Stimulated activated CD4-positive, alpha-beta T cell treated with anti-CD3 and anti-CD28 coated beads, Interleukin-15, amount 100 ng/mL, for 48 hours (primary cell): ENCODE measurements around the gene GOLGA5.
A peak's percentile ranks its signal among the peaks of the same experiment; 100 is the strongest.
"Not testable (repeated sequence)": the region's sequence is repeated elsewhere in the genome, so short reads cannot be mapped to it uniquely, and the experiment has no call there.

Experiments
- DNase-seq, 2 donors: peaks; one replicate each; pipeline ENCODE4 v3.0.0-alpha.2; 2020; ENCODE audit warnings: low read depth in 2 of 2

The GOLGA5 gene, protein sequence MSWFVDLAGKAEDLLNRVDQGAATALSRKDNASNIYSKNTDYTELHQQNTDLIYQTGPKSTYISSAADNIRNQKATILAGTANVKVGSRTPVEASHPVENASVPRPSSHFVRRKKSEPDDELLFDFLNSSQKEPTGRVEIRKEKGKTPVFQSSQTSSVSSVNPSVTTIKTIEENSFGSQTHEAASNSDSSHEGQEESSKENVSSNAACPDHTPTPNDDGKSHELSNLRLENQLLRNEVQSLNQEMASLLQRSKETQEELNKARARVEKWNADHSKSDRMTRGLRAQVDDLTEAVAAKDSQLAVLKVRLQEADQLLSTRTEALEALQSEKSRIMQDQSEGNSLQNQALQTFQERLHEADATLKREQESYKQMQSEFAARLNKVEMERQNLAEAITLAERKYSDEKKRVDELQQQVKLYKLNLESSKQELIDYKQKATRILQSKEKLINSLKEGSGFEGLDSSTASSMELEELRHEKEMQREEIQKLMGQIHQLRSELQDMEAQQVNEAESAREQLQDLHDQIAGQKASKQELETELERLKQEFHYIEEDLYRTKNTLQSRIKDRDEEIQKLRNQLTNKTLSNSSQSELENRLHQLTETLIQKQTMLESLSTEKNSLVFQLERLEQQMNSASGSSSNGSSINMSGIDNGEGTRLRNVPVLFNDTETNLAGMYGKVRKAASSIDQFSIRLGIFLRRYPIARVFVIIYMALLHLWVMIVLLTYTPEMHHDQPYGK

DNA sequence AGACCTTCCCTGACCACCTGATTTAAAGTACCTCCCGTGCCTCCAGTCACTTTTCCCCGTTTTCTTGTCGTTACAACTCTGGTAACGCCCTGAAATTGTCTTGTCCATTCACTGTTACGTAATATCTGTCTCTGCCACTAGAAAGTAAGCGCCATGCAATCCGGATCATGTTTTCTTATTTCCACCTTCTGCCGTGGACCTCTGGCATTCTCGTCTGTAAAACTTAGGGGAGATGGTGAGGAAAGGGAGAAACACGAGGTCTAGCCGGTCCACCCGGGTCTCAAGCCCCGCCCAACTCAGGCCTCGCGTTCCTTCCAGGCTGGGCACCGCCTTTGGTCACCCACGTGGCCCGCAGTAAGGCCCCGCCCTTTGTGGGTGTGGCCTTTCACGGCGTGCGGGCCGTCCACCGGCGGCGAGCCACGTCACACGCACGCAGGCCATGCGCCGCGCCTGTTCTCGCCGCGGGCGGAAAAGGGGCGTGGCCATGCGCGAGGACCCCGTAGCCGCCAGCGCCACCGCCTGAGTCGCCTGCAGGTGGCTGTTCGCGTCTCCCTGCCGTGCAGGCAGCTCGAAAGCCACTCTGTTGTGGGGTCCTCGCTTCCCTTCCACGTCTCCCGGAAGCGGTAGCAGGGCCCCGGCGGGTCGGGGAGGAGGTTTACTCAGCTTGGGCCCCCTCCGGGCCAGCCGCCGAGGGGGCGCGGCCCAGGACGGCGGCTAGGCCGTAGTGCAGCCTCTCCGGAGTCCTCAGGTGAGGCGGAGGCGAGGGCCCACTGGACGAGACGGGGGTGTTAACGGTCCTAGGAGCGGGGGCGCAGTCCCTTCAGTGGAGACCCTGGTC, at the start of gene GOLGA5:
Gene GOLGA5 (plus strand): TSS at position 597 of the 838 bp plus-strand sequence. CDS start 3,133 bp downstream, outside the sequence.
- peak; percentile 95 for DNase-seq

DNA sequence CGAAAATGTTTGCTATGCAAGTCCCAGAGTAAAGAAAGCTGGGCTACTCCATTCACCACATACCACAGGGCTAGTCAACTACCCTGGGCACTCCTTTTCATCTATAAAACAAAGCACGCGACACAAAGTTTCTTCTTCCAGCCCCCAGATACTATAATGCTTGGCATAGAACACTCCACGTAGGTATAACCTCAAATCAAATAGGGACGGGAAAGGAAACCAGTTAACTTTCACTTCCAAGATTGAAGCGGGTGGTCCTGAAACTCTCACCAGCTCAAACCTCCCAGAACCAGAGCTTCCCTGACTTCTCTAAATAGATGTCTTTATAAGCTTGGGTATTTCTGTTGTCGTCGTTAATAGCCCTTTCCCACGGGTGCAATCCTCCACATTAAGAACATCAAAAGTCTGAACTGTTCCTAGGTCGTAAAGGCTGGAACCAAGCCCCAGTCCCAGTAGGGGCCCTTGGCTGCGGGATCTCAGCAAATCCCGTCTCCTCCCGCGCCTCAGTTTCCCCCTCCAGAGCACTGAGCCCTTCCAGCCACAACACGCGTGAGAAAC, 46.3 kb upstream of the GOLGA5 start:
- DNase-seq, result no peak

DNA sequence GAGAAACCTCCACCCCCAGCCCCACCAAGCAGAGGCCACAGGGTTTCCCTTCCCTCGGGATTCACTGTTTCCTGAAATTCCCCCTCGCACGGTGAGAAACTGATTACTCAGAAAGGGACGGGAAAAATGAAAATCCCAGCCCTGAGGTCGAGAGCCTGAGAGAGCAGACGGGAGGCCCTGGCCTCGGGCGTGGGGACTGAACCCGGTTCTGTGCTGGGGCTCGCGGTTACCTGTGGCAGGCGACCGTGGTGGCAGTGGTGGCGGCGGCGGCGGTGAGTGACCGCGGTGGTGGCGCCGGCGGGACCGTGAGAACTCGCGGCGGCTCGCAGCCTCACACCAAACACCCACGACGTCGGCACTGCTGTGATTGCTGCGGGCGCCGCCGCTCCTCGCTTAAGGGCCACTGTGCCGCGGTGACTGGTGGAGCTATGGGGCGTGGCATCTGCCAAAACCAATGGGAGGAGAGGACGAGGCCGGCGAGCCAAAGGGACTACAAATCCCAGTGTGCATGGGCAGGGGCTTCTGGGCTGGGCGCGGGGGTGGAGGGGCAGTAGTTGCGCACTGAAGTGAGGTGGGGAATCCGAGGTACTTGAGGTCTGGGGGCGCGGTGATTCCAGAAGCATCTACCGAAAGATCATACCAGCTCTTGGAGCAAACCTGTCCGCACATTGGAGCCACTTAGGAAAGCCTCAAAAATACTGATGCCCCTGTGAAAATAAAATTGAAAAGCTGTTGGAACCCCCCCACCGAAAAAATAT, 45.7 kb upstream of the GOLGA5 start, which contains the start of gene LGMN:
Gene LGMN (minus strand): TSS at position 369 of the 758 bp plus-strand sequence. CDS start 15,841 bp downstream, outside the sequence.
- DNase-seq, result peak; percentile 75 to 83

DNA sequence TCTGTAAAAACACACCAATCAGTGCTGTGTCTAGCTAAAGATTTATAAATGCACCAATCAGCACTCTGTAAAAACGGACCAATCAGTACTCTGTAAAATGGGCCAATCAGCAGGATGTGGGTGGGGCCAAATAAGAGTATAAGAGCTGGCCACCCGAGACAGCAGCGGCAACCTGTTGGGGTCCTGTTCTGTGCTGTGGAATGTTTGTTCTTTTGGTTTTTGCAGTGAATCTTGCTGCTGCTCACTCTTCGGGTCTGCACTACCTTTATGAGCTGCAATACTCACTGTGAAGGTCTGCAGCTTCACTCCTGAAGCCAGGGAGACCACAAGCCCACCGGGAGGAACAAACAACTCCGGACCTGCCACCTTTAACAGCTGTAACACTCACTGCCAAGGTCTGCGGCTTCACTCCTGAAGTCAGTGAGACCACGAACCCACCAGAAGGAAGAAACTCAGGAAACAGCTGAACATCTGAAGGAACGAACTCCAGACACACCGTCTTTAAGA, 43.8 kb upstream of the GOLGA5 start:
- DNase-seq, result peak in 1 of 2 donors; percentile 25

DNA sequence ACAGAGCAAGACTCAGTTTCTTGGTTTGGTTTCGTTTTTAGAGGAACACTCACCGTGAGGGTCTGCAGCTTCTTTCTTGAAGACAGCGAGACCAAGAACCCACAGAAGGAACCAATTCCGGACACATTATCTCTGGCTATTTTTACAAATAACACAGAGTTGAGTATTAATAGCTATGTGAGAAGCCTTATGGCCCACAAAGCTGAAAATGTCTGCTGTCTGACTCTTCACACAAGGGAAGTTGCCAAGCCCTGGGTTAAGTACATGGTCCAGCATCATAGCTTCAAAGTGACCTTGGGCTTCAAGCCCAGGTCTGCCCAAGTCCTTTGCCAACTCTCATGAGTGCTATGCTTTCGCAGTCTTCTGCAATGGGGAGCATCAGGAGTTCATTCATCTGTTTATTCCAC, 43.1 kb upstream of the GOLGA5 start:
- no peak for DNase-seq

DNA sequence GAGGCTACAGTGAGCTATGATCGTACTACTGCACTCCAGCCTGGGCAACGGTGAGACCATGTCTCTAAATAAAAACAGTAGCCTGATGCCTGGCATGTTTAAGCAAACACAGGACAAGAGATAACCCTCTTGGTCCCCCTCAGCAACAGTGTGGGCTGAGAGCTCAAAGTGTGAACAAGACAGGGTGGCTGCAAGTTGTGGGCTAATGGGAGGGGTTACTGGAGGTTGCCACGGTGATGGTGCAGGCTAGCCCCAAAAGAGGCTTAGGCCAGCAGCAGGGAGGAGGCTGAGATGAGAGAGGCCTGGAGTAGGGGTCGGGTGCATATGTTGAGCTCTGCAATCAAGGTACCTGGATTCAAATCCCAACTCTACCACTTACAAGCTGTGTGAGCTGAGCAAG, 42.3 kb upstream of the GOLGA5 start:
- no peak for DNase-seq

DNA sequence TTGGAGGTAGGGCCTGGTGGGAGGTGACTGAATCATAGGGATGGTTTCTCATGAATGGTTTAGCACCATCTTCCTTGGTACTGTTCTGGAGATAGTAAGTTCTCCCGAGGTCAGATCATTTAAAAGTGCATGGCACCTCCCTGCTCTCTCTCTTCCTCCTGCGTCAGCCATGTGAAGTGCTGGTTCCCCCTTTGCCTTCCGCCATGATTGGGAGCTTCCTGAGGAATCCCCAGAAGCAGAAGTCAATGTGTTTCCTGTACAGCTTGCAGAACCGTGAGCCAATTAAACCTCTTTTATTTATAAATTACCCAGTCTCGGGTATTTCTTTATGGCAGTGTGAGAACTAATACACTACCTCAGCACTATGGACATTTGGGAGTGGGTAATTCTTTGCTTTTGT, 40.9 kb upstream of the GOLGA5 start:
- no peak for DNase-seq

DNA sequence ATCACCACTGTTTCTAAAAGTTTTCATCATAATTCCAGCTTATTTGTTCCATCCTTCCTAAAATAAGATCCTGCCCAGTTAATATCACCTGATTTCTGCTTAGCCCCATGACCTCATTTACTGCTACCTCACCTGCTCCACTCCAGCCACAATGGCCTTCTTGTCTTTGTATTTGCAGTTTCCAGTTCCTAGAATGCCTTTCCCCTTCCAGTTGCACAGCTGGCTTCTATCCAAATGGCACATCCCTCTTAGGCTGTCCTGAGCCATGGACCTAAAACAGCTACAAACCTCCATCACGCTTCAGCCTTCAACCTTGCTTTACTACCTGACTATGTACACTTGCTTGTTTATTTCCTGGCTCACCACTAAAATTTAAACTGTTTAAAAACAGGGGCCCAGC, 39.1 kb upstream of the GOLGA5 start:
- no peak for DNase-seq

DNA sequence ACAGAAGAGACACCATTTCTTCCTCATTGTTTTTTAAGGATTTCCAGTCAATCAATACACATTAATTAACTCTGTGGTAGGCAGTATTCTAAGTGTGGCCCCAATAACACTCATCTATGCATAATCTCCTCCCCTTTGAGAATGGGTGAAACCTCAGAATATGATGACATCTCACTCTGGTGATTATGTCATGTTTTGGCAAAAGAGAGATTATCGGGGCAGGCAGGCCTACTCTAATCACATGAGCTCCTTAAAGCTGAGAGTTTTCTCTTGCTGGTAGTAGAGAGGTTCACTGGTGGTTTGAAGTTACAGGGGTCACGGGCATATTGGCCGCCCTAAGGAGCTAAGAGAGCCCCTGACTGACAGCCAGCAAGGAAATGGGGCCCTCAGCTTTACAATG, 38.6 kb upstream of the GOLGA5 start:
- DNase-seq, result no peak

DNA sequence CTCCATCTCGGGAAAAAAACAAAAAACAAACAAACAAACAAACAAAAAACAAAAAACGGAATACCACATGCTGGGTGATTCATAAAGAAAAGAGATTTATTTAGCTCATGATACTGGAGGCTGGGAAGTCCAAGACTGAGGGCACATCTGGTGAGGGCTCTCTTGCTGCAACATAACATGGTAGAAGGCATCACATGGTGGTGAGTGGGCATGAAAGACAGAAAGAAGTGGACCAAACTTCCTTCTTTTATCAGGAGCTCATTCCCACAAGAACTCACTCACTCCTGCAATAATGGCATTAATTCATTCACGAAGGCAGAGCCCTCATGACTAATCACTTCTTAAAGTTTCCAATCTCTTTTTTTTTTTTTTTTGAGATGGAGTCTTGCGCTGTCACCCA, 37.7 kb upstream of the GOLGA5 start:
- no peak for DNase-seq

DNA sequence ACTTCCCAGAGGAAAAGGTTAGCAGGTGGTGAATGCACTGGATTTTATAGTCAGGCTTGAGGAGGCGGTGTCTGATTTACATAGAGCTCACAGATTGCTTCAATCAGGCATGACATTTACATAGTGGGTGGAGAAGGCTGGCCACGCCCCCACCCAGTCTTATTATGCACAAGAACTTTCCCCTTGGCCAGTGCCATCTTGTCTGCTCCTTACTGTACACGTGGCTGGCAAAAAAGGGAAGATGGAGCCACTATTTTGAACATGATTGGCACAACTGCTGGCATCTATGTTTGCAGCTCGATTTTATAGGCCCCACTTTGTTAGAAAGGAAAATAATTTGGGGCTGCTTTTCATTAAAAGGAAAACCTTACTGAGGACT, 34.8 kb upstream of the GOLGA5 start:
- DNase-seq, result no peak

DNA sequence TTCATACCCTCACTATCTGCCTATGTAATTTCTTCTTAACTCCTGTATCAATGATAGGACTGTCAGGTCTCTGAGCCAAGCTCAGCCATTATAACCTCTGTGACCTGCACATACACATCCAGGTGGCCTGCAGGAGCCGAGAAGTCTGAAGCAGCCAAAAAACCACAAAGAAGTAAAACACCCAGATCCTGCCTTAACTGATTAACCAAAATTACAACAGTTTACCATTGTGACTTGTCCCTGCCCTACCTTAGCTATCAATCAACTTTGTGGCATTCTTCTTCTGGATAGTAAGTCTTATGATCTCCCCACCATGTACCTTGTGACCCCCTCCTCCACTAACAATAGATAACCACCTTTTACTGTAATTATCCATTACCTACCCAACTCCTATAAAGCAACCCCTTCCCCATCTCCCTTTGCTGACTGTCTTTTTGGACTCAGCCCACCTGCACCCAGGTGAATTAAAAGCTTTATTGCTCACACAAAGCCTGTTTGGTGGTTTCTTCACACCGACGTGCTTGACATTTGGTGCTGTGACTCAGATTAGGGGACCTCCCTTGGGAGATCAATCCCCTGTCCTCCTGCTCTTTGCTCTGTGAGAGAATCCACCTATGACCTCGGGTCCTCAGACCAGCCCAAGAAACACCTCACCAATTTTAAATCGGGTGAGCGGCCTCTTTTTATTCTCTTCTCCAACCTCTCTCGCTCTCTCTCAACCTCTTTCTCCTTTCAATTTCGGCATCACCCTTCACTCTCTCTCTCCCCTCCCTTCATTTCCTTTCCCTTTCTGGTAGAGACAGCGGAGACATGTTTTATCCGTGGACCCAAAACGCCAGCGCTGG, 34.2 kb upstream of the GOLGA5 start:
- no peak for DNase-seq

DNA sequence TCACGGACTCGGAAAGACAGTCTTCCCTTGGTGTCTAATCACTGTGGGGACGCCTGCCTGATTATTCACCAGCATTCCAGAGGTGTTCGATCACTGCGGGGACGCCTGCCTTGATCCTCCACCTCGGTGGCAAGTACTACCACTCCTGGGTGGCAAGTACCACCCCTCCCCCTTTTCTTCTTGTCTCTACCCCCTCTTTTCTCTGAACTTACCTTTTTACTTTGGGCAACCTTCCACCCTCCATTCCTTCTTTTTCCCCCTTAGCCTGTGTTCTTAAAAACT, 33.6 kb upstream of the GOLGA5 start:
- no peak for DNase-seq

DNA sequence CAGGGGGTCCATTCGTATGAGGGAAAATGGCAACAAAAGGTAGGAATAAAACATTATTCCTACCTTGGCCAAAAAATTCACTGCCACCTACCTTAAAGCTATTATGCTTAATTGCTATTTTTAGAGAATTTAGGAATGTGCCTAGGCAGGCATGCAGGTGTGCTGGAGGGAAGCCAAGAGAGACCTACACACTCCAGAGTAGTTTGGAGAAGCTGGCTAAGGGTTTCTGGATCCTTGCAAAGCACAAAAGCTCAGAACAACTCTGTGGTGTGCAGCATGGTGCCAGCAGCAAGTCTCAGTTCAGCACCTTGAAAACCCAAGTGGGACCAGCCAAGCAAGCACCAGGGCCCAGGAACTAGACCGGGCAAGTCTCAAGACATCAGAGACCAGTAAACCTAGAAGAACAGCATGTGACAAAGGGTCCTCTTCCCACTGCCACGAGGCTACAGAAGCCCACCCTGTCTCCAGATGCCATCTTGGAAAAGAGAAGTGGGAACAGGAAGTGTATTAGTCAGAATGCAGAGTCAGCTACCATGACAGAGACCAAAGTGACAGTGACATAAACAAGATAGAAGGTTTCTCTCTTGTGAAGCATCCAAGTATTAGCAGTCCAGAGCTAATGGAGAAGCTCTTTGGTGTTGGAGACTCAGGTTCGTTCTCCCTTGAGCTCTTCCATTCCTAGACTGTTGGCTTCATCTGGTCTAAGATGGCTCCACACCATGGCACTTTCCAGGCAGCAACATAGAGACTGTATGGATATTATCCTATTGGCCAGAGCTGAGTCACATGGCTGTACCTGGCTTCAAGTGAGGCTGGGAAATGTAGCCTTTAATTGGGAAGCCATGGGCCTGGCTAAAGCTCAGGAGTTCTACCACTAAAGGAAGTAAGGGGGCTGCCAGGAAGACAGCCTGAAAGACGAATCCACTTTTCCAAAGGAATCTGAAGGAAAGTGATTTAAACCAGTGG, 30.2 kb upstream of the GOLGA5 start:
- DNase-seq, result not testable (repeated sequence)

DNA sequence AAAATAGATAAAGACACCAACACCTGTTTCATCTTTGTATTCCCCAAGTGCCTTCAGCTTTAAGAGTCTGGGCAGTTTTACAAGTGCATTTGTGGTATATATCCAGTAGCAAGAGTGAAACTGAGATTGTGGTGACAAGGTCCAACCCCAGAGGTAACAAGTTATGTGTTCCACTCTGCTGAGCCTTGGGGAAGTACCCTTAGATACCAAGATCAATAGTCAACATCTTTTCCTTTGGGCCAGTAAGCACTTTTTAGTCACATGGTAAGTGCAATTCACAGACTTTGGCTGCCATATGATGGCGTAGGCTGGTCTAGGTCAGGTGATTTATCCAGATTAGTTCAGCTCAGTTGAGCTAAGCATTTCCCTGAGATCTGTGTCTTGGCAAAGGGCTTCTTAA, 25.9 kb upstream of the GOLGA5 start:
- DNase-seq, result peak in 1 of 2 donors; percentile 15

DNA sequence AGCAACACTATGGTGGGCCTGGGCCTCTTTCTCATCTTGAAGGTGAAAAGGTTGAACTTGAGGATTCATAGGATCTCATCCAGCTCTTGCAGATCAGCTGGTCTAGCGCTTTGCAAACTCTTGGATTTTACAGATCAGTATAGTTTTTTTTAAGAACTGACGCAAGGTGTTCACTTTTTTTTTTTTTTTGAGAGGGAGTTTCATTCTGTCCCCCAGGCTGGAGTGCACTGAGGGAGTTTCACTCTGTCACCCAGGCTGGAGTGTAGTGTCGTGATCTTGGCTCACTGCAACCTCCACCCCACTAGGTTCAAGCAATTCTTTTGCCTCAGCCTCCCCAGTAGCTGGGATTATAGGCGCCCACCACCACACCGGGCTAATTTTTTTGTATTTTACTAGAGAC, 25.3 kb upstream of the GOLGA5 start:
- no peak for DNase-seq

DNA sequence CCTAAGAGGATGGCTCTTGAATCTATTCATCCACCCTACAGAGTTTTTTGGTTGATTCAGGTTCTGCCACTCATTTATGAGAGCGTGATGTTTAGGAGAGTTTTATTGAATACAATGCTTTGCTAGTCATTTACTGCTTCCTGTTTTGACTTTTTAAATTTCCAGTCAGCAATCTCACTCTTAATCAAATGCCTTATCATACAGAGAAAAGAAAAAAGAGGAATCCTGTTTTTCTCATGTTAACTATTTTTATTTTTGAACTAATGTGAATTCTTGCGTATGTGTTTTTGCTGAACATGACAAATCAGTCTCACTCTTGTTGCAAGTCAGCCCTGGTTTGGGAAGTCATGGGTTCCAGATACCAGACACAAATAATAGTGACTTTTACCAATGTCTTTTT, 23.6 kb upstream of the GOLGA5 start:
- no peak for DNase-seq

DNA sequence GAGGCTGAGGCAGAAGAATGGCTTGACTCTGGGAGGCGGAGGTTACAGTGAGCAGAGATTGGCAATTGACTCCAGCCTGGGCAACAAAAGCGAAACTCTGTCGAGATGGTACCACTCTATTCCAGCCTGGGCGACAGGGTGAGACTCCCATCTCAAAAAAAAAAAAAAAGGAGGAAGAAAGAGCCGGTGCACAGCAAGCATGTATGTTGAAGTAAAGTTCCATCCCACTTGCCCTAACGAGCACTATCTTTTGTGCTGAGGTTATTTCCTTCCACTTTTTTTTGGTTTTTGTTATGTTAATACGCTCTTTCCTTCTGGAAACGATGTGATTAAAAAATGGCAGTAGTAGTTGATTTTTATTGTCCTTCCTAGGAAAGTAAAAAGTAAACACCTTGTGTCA, 19.5 kb upstream of the GOLGA5 start:
- DNase-seq, result no peak

DNA sequence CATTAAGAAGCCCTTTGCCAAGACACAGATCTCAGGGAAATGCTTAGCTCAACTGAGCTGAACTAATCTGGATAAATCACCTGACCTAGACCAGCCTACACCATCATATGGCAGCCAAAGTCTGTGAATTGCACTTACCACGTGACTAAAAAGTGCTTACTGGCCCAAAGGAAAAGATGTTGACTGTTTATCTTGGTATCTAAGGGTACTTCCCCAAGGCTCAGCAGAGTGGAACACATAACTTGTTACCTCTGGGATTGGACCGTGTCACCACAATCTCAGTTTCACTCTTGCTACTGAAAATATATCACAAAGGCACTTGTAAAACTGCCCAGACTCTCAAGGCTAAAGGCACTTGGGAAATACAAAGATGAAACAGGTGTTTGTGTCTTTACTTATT, 18.8 kb upstream of the GOLGA5 start:
- not testable (repeated sequence) for DNase-seq
